NCI-H69 (cell line): ENCODE data around the gene ZNF577.
"Not testable (repeated sequence)": the region's sequence is repeated elsewhere in the genome, so short reads cannot be mapped to it uniquely, and the experiment has no call there.

Source experiments
- DNase-seq: peaks from one replicate; lab custom pipeline; 2025; lab: John Stamatoyannopoulos, UW

The ZNF577 gene

GRCh38 chr19:51887522-51888498 lies at the start of gene ZNF577:
TSS of gene ZNF577 (minus strand) at chr19:51887951. CDS start at chr19:51880382, 7,569 bp downstream.
- no peak for DNase-seq

GRCh38 chr19:51931921-51932320 lies 44.2 kb upstream of the ZNF577 start:
- DNase-seq: no peak

GRCh38 chr19:51927859-51928258 lies 40.1 kb upstream of the ZNF577 start:
- peak; percentile 5 for DNase-seq

- DNase-seq: peak; percentile 97
Measured at GRCh38 chr19:51926784-51927741, 39.3 kb upstream of the ZNF577 start, which contains the start of gene ZNF613. TSS of gene ZNF613 (plus strand) at chr19:51927472. CDS start at chr19:51936221, 8,749 bp downstream.

DNA sequence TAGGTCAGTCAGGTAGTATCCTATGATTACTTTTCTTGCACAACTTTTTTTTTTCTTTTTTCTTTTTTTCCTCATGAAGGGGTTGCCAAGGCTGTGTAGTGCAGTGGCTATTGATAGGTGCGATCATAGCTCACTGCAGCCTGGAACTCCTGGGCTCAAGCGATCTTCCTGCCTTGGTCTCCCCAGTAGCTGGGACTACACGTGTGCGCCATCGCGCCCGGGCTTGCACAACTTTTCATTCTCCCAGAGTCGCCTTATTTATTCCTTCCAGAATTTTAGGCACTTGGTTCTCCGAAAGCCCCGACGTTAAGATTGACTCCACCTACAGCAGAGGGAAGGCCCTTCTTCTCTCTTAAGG lies 38.7 kb upstream of the ZNF577 start:
- no peak for DNase-seq

- DNase-seq: no peak
Measured at GRCh38 chr19:51921949-51922348, 34.2 kb upstream of the ZNF577 start.

- no peak for DNase-seq
Measured at GRCh38 chr19:51919606-51920005, 31.9 kb upstream of the ZNF577 start.

GRCh38 chr19:51916167-51916566 lies 28.4 kb upstream of the ZNF577 start:
- DNase-seq: no peak

DNA sequence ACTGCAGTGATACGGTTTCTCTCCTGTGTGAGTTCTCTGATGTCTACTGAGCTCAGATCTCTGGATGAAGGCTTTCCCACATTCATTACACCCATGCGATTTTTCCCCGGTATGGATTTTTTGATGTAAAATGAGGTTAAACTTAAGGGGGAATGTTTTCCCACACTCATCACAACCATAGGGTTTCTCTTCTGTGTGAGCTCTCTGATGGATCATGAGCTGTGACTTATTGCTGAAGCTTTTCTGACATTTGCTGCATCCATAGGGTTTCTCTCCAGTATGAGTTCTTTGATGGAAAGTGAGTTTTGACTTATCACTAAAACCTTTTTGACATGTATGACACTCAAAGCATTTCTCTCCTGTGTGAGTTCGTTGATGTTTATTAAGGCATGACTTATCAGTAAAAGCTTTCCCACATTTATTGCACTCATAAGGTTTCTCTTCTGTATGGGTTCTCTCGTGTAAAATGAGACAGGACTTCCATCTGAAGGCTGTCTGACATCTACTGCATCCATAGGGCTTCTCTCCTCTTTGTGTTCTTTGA lies 27.6 kb upstream of the ZNF577 start:
- no peak for DNase-seq

DNA sequence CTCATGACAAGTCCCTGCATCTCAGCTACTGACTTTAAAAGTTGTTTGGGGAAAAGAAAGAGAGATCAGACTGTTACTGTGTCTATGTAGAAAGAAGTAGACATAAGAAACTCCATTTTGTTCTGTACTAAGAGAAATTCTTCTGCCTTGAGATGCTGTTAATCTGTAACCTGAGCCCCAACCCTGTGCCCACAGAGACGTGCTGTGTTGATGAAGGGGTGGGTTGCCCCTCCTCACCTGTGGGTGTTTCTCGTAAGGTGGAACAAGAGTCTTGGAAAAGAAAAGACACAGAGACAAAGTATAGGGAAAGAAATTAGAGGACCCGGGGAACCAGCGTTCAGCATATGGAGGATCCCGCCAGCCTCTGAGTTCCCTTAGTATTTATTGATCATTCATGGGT lies 20.2 kb upstream of the ZNF577 start:
- DNase-seq: not testable (repeated sequence)

- not testable (repeated sequence) for DNase-seq
Measured at GRCh38 chr19:51906108-51906507, 18.4 kb upstream of the ZNF577 start.

DNA sequence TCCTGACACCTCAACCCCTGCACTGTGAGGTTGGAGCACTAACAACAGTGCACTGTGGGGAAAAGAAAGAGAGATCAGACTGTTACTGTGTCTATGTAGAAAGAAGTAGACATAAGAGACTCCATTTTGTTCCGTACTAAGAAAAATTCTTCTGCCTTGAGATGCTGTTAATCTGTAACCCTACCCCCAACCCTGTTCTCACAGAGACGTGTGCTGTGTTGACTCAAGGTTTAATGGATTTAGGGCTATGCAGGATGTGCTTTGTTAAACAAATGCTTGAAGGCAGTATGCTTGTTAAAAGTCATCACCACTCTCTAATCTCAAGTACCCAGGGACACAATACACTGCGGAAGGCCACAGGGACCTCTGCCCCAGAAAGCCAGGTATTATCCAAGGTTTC lies 17.9 kb upstream of the ZNF577 start:
- not testable (repeated sequence) for DNase-seq

DNA sequence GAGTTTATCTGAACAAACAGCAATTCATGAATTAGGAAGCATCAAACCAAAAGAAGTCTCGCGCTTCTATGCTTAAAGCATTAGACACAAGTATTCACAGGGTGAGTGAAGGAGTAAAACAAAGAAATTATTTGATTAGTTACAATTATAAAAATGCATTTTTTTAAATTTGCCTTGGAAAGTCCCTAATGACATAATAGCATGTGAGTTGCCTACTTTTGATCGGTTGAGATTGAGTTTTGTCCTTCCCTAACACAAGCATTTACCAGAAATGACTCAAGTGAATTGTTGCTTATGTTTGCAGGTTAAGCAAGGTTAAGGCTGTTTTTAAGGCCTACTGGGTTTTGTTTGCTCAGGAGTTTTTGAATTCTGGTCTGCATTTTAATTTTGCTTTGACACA lies 17.5 kb upstream of the ZNF577 start:
- DNase-seq: no peak

GRCh38 chr19:51904331-51905165 lies 16.8 kb upstream of the ZNF577 start, which contains the start of gene ZNF649:
TSS of gene ZNF649 (minus strand) at chr19:51905017. CDS start at chr19:51900107, 4,910 bp downstream.
- DNase-seq: peak; percentile 41

DNA sequence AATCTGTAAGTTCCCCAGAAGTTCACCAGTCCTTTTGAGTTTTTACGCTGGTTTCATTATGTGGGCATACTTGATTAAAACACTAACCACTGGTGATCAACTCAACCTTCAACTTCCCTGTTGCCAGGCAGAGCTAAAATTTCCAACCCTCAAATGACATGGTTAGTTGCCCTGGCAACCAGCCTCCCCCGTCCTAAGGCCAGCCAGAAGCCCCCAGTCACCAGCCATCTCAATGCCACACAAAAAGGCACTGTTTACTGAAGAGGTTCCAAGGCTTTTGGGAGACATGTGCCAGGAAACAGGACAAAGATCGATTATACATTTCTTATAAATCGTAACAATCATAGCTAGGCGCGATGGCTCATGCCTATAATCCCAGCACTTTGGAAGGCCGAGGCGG lies 15.4 kb upstream of the ZNF577 start:
- no peak for DNase-seq

DNA sequence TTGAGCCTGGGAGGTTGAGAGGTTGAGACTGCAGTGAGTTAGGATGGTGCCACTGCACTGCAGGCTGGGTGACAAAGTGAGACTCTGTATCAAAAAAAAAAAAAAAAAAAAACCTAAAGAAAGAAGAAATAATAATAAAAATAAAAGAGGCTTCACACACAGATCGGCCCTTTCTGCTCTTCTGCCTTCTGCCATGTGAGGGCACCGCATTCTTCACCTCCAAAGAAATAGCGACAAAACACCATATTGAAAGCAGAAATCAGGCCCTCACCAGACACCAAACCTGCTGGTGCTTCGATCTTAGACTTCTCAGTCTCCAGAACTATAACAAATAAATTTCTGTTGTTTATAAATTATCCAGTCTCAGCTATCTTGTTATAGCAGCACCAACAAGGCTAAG lies 14.1 kb upstream of the ZNF577 start:
- no peak for DNase-seq

- DNase-seq: no peak
Measured at GRCh38 chr19:51891193-51891747, 3.5 kb upstream of the ZNF577 start.

GRCh38 chr19:51889934-51890333 lies 2.2 kb upstream of the ZNF577 start:
- DNase-seq: no peak

DNA sequence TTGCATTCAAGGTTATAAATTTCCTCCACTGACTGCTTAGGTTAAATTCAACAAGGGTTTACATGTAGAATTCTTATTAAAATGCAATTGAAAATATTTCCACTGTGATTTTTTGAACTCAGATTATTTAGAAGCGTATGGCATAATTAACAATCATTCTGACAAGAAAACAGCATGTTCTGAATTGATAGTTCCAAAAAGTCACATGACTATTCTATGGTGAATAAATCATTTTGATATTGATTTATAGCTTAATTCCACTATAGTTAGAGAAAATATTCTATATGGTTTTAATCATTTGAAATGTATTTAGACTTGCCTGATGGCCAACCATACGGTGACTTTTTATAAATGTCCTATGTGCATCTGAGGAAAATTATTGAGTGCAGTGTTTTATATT lies 3.0 kb downstream of the ZNF577 start:
- no peak for DNase-seq

DNA sequence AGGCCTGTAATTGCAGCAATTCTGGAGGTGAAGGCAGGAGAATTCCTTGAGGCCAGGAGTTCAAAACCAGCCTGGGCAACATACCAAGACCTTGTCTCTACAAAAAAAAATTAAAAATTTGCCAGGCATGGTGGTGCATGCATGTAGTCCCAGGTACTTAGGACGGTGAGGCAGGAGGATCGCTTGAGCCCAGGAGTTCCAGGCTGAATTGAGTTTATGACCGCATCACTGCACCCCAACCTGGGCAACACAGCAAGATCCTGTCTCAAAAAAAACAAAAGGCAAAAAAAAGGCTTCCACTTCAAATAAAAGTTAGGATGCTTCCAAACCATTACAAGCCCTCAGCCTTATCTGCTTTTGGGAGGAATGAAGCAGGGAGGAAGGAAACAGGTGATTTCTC lies 5.2 kb downstream of the ZNF577 start:
- DNase-seq: no peak

DNA sequence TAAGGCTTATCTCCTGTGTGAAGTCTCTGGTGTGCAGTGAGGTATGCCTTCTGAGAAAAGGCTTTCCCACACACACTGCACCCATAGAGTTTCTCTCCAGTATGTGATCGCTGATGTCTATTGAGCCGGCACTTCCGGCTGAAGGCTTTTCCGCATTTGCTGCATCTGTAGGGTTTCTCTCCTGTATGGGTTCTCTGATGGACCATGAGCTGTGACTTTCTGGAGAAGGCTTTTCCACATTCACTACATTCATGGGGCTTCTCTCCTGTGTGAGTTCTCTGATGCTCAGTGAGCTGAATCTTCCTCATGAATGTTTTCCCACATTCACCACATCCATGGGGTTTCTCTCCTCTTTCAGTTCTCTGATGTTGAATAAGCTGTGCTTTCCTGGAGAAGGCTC lies 14.7 kb downstream of the ZNF577 start:
- no peak for DNase-seq
